HG03469 (cell line): ENCODE measurements around the gene PLEKHM3.
"Not testable (repeated sequence)": the region's sequence is repeated elsewhere in the genome, so short reads cannot be mapped to it uniquely, and the experiment has no call there.

Experiments
- ATAC-seq: cut with Tn5 transposase; IDR thresholded peaks from one replicate; pipeline ENCODE4 v1.9.1; 2021; ENCODE audit warnings: mild to moderate bottlenecking, moderate library complexity, moderate number of reproducible peaks; ENCODE audit not compliant: unreplicated experiment

The PLEKHM3 gene

GRCh38 chr2:207926989-207927300, 98.4 kb downstream of the PLEKHM3 start:
- no peak for ATAC-seq

GRCh38 chr2:207926133-207926988, 99.0 kb downstream of the PLEKHM3 start:
- ATAC-seq, result no peak

- no peak for ATAC-seq
These were observed 99.7 kb downstream of the PLEKHM3 start for GRCh38 chr2:207925601-207926000.

- no peak for ATAC-seq
These were observed 103.7 kb downstream of the PLEKHM3 start for GRCh38 chr2:207921606-207922005.

- ATAC-seq, result no peak
These were observed 104.6 kb downstream of the PLEKHM3 start for GRCh38 chr2:207920721-207921120.

DNA sequence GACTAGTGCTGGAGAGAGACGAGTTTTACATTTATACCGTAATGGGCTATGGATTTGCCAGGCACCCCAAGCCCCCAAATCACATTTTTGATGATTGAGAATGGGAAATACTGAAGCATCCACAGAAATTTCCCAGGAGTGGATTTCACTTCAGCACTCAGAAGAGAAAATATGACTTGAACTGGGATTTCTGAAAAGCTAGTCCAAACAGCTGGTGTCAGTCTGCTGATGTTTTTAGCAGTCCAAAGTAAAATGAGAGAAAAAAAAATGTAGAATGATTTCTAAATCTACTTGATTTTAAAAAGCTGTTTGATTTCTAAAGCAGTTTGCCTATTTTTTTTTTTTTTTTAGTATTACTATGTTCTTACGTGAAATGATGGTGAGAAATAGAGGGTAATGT, 105.0 kb downstream of the PLEKHM3 start:
- ATAC-seq, result no peak

- no peak for ATAC-seq
These were observed 106.0 kb downstream of the PLEKHM3 start for GRCh38 chr2:207919164-207919919.

GRCh38 chr2:207914716-207915115, 110.6 kb downstream of the PLEKHM3 start:
- no peak for ATAC-seq

- no peak for ATAC-seq
These were observed 111.5 kb downstream of the PLEKHM3 start for GRCh38 chr2:207913772-207914358.

DNA sequence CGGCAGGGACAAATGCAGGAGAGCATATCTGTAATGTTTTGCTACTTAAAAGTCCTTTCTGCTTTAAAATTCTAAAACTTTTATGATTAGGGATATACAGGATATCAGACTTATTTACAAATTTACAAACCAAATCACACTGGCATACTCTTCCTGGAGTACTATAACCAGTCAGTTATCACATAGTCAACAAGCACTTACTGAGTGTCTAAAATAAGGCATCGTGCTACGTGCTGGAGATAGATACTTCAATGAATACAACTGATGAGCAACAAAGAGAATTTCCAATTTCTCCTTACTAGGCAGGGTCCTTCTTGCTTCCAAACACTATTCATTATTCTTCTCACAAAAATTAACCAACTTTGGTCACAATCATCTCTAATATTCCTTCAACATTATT, 113.5 kb downstream of the PLEKHM3 start:
- no peak for ATAC-seq

GRCh38 chr2:207911215-207911614, 114.1 kb downstream of the PLEKHM3 start:
- no peak for ATAC-seq

- not testable (repeated sequence) for ATAC-seq
These were observed 118.8 kb downstream of the PLEKHM3 start for GRCh38 chr2:207906495-207906894.

- ATAC-seq, result no peak
These were observed 119.8 kb downstream of the PLEKHM3 start for GRCh38 chr2:207905546-207905945.

DNA sequence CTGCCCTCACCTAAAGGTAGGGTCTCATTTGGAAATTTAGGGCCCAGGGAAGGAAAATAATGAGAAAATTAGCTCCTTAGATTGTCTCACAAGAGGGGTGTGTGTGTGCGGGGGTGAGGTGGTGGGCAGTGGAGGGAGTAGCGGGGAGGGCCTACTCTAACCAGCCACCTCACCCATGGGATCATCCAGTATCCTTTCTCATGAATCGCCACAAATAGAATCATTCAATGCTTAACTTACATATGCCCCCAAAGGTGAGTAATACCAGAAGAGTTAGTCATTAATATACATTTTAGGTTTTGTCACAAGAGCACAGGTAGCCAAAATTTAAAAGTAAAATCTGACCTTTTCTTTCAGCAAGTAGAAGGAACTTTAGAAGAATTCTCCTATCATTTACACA, 122.1 kb downstream of the PLEKHM3 start:
- ATAC-seq, result no peak

- no peak for ATAC-seq
These were observed 122.5 kb downstream of the PLEKHM3 start for GRCh38 chr2:207902821-207903220.

- ATAC-seq, result no peak
These were observed 123.5 kb downstream of the PLEKHM3 start for GRCh38 chr2:207901829-207902228.

DNA sequence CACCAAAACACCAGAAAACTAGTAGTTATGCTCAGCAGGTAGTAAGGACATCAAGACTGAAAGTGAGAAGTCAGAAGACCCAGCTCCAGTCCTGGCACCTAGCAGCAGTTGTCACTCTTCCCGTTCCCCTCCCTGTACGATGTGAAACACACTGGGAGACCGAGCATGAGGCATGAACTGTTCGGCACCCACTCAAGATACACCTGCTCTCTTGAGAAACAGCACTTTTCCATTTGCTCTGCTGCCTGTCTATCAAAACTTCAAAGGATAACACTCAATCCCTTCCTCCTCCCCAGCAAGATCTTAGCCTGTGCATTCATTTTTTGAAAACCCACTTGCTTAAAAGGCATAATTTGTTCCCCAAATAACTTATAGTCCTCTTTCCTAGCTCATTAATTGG, 123.9 kb downstream of the PLEKHM3 start:
- no peak for ATAC-seq

- ATAC-seq, result no peak
These were observed 127.0 kb downstream of the PLEKHM3 start for GRCh38 chr2:207898354-207898695.

DNA sequence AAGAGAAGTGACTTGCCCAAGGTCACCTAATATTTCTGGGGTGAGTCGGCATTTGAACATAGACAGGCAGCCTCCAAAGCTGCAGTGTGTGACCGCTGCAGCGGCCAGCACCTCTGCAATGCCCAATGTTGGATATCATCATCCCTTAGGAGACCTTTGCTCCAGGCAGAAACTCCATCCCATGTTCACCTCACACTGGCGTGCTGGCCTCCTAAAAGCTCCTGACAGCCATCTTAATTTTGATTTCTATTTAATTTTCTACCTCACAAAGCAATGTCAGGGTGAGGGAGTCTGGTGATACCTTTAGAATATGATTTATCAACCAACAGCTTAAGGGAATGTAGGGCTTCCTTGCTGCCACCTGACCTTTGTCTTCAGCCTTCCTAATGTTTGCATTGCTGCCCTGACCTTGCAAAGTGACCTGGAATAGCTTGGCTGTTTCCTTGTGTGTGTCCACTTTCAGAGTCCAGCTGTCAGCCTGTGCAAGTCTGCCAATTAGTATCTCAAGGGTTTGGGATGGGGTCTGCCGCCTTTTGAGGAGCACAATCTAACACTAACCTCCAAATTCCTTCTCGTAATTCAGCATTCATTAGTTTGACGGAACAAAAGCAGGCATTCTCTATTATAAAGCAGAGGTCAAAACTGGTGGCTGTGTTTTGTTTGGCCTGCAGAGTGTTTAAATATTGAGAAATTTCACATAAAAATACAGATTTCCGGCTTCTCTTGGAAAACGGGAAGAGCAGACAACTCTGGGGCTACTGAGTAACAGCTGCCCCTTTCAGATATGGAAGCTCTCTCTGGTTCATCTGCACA, 127.6 kb downstream of the PLEKHM3 start:
- ATAC-seq, result no peak

- ATAC-seq, result no peak
These were observed 128.6 kb downstream of the PLEKHM3 start for GRCh38 chr2:207896525-207897285.
